Astrocyte (in vitro differentiated cells and primary cell): ENCODE measurements around the gene ALK. TPM values are rescaled to one million over a fixed set of nuclear protein-coding genes. Genes with fewer than 3 reads are reported as not detected.
"Not testable (repeated sequence)": the region's sequence is repeated elsewhere in the genome, so short reads cannot be mapped to it uniquely, and the experiment has no call there.

ENCODE experiments used
- DNase-seq: peaks from one replicate; pipeline ENCODE4 v3.0.0-alpha.2; 2010; ENCODE audit warnings: low read depth
- FAIRE-seq: peaks from 2 replicates; lab custom pipeline; 2011; peaks lifted over from hg19 to GRCh38; lab: Jason Lieb, UNC
- H2AFZ ChIP-seq: 2 replicates; pipeline ENCODE4 v1.6.0; 2012; ENCODE audit warnings: low read depth, low read length, inconsistent platforms
- H3K27ac ChIP-seq: 2 replicates; pipeline ENCODE4 v1.5.1; 2011; ENCODE audit warnings: low read depth, low read length, inconsistent platforms
- H3K27me3 ChIP-seq: 2 replicates; pipeline ENCODE4 v1.6.0; 2011; ENCODE audit warnings: low read length, inconsistent platforms; ENCODE audit not compliant: insufficient read depth
- H3K36me3 ChIP-seq: 2 replicates; pipeline ENCODE4 v1.5.1; 2011; ENCODE audit warnings: low read length, inconsistent platforms; ENCODE audit not compliant: insufficient read depth
- H3K4me1 ChIP-seq: 2 replicates; pipeline ENCODE4 v1.5.1; 2011; ENCODE audit warnings: low read length, inconsistent platforms; ENCODE audit not compliant: insufficient read depth
- H3K4me2 ChIP-seq: 2 replicates; pipeline ENCODE4 v1.6.0; 2012; ENCODE audit warnings: low read length, inconsistent platforms
- H3K4me3 ChIP-seq: 2 replicates; pipeline ENCODE4 v1.5.1; 2011; ENCODE audit warnings: low read depth, mild to moderate bottlenecking, low read length, inconsistent platforms; ENCODE audit not compliant: insufficient read depth
- H3K79me2 ChIP-seq: 2 replicates; pipeline ENCODE4 v1.6.0; 2012; ENCODE audit warnings: mild to moderate bottlenecking, low read length, inconsistent platforms; ENCODE audit not compliant: insufficient read depth
- H3K9ac ChIP-seq: 2 replicates; pipeline ENCODE4 v1.6.0; 2012; ENCODE audit warnings: mild to moderate bottlenecking, low read length, inconsistent platforms
- H3K9me3 ChIP-seq: 2 replicates; pipeline ENCODE4 v1.5.1; 2012; ENCODE audit warnings: low read depth, mild to moderate bottlenecking, low read length, inconsistent platforms; ENCODE audit not compliant: insufficient read depth
- H4K20me1 ChIP-seq: 2 replicates; pipeline ENCODE4 v1.6.0; 2012; ENCODE audit warnings: low read length, inconsistent platforms; ENCODE audit not compliant: insufficient read depth
- H3K27ac Mint-ChIP-seq: one replicate; pipeline ENCODE4 v1.8.0; 2021; ENCODE audit warnings: mild to moderate bottlenecking, mixed read lengths; ENCODE audit not compliant: unreplicated experiment
- H3K27me3 Mint-ChIP-seq: one replicate; pipeline ENCODE4 v1.8.0; 2021; ENCODE audit warnings: low read depth, mixed read lengths; ENCODE audit not compliant: unreplicated experiment
- H3K36me3 Mint-ChIP-seq: one replicate; pipeline ENCODE4 v1.8.0; 2021; ENCODE audit warnings: low read depth, mixed read lengths; ENCODE audit not compliant: unreplicated experiment
- H3K4me1 Mint-ChIP-seq: one replicate; pipeline ENCODE4 v1.8.0; 2021; ENCODE audit warnings: low read depth, mixed read lengths; ENCODE audit not compliant: unreplicated experiment
- H3K4me3 Mint-ChIP-seq: one replicate; pipeline ENCODE4 v1.8.0; 2021; ENCODE audit warnings: mild to moderate bottlenecking, moderate library complexity, mixed read lengths; ENCODE audit not compliant: unreplicated experiment
- H3K9me3 Mint-ChIP-seq: one replicate; pipeline ENCODE4 v1.8.0; 2021; ENCODE audit warnings: mild to moderate bottlenecking, mixed read lengths; ENCODE audit not compliant: unreplicated experiment
- EZH2 ChIP-seq: IDR thresholded peaks from 2 replicates; pipeline ENCODE4 v1.6.1; 2012; ENCODE audit warnings: mild to moderate bottlenecking, low read length, inconsistent platforms; ENCODE audit not compliant: insufficient read depth
- total RNA-seq: library from RNA; stranded (reverse); gene quantifications from 2 replicates; pipeline ENCODE4 v1.2.1, GENCODE V29; 2021
- TF ChIP-seq, protein P1 (sequence below): IDR thresholded peaks from 2 replicates; pipeline ENCODE4 v1.5.1; 2011; ENCODE audit warnings: low read depth, mild to moderate bottlenecking, inconsistent platforms, low read length, moderate library complexity; ENCODE audit not compliant: insufficient read depth

Gene ALK
- total RNA-seq, 1 donor from 2014 or later = 0.16 TPM

- no peak for FAIRE-seq
- peak overlapping the region; percentile 30 for H3K4me2 ChIP-seq
Measured at GRCh38 chr2:29260142-29260772, 661.1 kb downstream of the ALK start.

GRCh38 chr2:29259221-29259620 lies 662.2 kb downstream of the ALK start:
- peaks cover 3% of the 10 kb centered on the region for H3K9me3 Mint-ChIP-seq
- Histone ChIP-seq H3K9ac (no peak overlapping the region), H3K27me3 (peaks cover 9% of the 10 kb centered on the region), H3K27ac (no peak overlapping the region), H4K20me1 (no peaks in the 10 kb centered on the region), H3K4me2 (no peak overlapping the region), H3K36me3 (no peaks in the 10 kb centered on the region), H2AFZ (no peak overlapping the region), H3K4me3 (no peak overlapping the region), H3K9me3 (no peaks in the 10 kb centered on the region), H3K79me2 (no peaks in the 10 kb centered on the region), H3K4me1 (peaks cover 10% of the 10 kb centered on the region)
- H3K27me3 Mint-ChIP-seq = peaks cover 37% of the 10 kb centered on the region
- no peak overlapping the region for H3K4me3 Mint-ChIP-seq
- H3K27ac Mint-ChIP-seq = no peak overlapping the region
- no peaks in the 10 kb centered on the region for H3K36me3 Mint-ChIP-seq
- TF ChIP-seq, protein P1, sequence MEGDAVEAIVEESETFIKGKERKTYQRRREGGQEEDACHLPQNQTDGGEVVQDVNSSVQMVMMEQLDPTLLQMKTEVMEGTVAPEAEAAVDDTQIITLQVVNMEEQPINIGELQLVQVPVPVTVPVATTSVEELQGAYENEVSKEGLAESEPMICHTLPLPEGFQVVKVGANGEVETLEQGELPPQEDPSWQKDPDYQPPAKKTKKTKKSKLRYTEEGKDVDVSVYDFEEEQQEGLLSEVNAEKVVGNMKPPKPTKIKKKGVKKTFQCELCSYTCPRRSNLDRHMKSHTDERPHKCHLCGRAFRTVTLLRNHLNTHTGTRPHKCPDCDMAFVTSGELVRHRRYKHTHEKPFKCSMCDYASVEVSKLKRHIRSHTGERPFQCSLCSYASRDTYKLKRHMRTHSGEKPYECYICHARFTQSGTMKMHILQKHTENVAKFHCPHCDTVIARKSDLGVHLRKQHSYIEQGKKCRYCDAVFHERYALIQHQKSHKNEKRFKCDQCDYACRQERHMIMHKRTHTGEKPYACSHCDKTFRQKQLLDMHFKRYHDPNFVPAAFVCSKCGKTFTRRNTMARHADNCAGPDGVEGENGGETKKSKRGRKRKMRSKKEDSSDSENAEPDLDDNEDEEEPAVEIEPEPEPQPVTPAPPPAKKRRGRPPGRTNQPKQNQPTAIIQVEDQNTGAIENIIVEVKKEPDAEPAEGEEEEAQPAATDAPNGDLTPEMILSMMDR = no peak
- no peak for TF ChIP-seq EZH2
- DNase-seq (peak; percentile 58), FAIRE-seq (no peak)
- H3K4me1 Mint-ChIP-seq = no peaks in the 10 kb centered on the region

More at GRCh38 chr2:29260142-29260772, 661.1 kb downstream of the ALK start:
- no peaks in the 10 kb centered on the region for H3K9me3 ChIP-seq
- Mint-ChIP-seq H3K4me3 (no peak overlapping the region), H3K27me3 (peaks cover 28% of the 10 kb centered on the region), H3K4me1 (no peaks in the 10 kb centered on the region), H3K27ac (no peak overlapping the region), H3K36me3 (no peaks in the 10 kb centered on the region), H3K9me3 (peaks cover 5% of the 10 kb centered on the region)
- no peak overlapping the region for H2AFZ ChIP-seq
- H3K4me1 ChIP-seq = peaks cover 10% of the 10 kb centered on the region
- no peaks in the 10 kb centered on the region for H3K36me3 ChIP-seq
- H3K9ac ChIP-seq = no peak overlapping the region
- peaks cover 2% of the 10 kb centered on the region for H3K27me3 ChIP-seq
- TF ChIP-seq EZH2 = no peak
- TF ChIP-seq, protein P1 = no peak
- no peak overlapping the region for H3K4me3 ChIP-seq
- H4K20me1 ChIP-seq = no peaks in the 10 kb centered on the region
- DNase-seq = peak; percentile 61
- H3K79me2 ChIP-seq = no peaks in the 10 kb centered on the region
- H3K27ac ChIP-seq = no peak overlapping the region

DNA sequence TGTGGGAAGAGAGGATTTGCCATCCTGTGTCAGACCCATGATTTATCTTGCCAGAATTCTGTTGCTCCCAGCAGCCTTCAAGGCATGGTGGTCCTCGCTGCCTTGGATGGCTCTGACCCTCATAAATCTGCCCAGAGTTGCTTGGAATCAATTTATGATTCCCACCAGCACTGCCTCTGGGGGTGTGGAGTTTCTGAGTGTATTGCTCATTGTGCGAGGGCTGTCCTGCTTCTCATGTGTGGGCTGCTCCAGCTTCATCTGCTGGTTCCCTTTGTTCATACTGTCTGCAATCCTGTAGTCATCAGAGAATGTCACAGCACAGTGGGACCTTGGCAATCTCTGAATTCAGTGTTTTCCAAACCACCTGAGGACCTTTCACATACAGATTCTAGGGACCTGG lies 666.4 kb downstream of the ALK start:
- Mint-ChIP-seq H3K27ac (no peak overlapping the region), H3K27me3 (peaks cover 34% of the 10 kb centered on the region), H3K36me3 (no peaks in the 10 kb centered on the region), H3K4me3 (no peak overlapping the region), H3K4me1 (no peaks in the 10 kb centered on the region), H3K9me3 (no peaks in the 10 kb centered on the region)
- Histone ChIP-seq H3K9ac (no peak overlapping the region), H3K27me3 (peaks cover 9% of the 10 kb centered on the region), H3K4me3 (no peak overlapping the region), H3K4me2 (no peak overlapping the region), H3K9me3 (no peaks in the 10 kb centered on the region), H3K4me1 (peaks cover 9% of the 10 kb centered on the region), H3K27ac (no peak overlapping the region), H3K79me2 (no peaks in the 10 kb centered on the region), H3K36me3 (no peaks in the 10 kb centered on the region), H2AFZ (no peak overlapping the region), H4K20me1 (no peaks in the 10 kb centered on the region)
- FAIRE-seq (no peak), DNase-seq (no peak)
- TF ChIP-seq EZH2 = no peak
- TF ChIP-seq, protein P1 = no peak

DNA sequence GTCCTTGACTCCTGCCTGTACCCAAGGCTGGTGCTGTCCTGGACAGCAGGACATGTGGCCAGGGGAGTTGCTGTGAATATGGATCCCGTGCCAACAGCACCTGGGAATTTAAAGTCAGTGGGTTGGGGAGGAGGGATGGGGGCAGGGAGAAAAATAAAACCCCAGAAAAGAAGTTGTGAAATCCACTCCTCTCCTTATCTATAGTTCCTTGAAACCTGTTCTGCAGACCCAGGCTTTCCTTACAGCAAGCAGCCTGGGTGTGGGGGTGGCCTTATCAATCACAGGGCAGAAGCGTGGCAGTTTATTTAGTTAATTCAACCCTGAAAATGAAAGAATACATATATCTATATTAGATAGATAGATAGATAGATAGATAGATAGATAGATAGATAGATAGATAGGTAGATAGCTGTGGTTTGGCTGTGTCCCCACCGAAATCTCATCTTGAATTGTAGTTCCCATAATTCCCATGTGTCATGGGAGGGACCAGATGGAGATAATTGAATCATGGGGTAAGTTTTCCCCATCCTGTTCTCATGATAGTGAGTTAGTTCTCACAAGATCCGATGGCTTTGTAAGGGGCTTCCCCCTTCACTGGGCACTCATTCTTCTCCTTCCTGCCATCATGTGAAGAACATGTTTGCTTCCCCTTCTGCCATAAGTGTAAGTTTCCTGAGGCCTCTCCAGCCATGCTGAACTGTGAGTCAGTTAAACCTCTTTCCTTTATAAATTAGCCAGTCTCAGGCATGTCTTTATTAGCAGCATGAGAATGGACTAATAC lies 667.7 kb downstream of the ALK start:
- not testable (repeated sequence) for FAIRE-seq, H3K4me3 ChIP-seq, H3K9me3 Mint-ChIP-seq, H3K4me2 ChIP-seq, H3K79me2 ChIP-seq, H3K4me1 ChIP-seq, H3K9ac ChIP-seq, H3K27ac Mint-ChIP-seq, H3K27me3 ChIP-seq, H3K4me3 Mint-ChIP-seq, H3K36me3 ChIP-seq, H2AFZ ChIP-seq, H3K27ac ChIP-seq, H4K20me1 ChIP-seq, H3K9me3 ChIP-seq, H3K36me3 Mint-ChIP-seq, DNase-seq, H3K4me1 Mint-ChIP-seq
- peaks cover 34% of the 10 kb centered on the region for H3K27me3 Mint-ChIP-seq
